SK-N-MC (cell line): ENCODE results near the gene FAM81A.
A peak's percentile ranks its signal among the peaks of the same experiment; 100 is the strongest.
"Not testable (repeated sequence)": the region's sequence is repeated elsewhere in the genome, so short reads cannot be mapped to it uniquely, and the experiment has no call there.

Source experiments
- DNase-seq: peaks from one replicate; pipeline ENCODE4 v3.0.0-alpha.2; 2011; ENCODE audit warnings: low read depth, low spot score
- H3K27ac ChIP-seq: fragments of 200-600 bp; sonication (generic); 2 replicates; pipeline ENCODE4 v1.5.1; 2016; ENCODE audit warnings: mixed run types
- H3K36me3 ChIP-seq: fragments of 200-600 bp; sonication (generic); 2 replicates; pipeline ENCODE4 v1.6.1; 2017; ENCODE audit warnings: antibody characterized with exemption, low read length, mixed read lengths; ENCODE audit not compliant: insufficient read depth
- H3K4me3 ChIP-seq: fragments of 200-600 bp; sonication (generic); 2 replicates; pipeline ENCODE4 v1.5.1; 2016
- H3K9ac ChIP-seq: fragments of 200-600 bp; sonication (generic); 2 replicates; pipeline ENCODE4 v1.8.0; 2017; ENCODE audit warnings: mixed run types, mixed read lengths; ENCODE audit not compliant: insufficient read length
- H3K9me3 ChIP-seq: fragments of 200-600 bp; sonication (generic); 2 replicates; pipeline ENCODE4 v1.6.1; 2017; ENCODE audit warnings: low read depth, mild to moderate bottlenecking, antibody characterized with exemption, low read length, moderate library complexity, mixed read lengths
- EZH2 ChIP-seq: fragments of 200-600 bp; sonication (generic); IDR thresholded peaks from one replicate; pipeline ENCODE4 v1.6.1; 2017; ENCODE audit warnings: antibody characterized with exemption
- FOXP2 ChIP-seq: optimal IDR thresholded peaks from 2 replicates; pipeline ENCODE3; 2011; ENCODE audit warnings: mild to moderate bottlenecking, moderate library complexity; ENCODE audit not compliant: insufficient read depth; ENCODE audit errors: extremely low read length, control extremely low read depth
- POLR2AphosphoS5 ChIP-seq: IDR thresholded peaks from 2 replicates; pipeline ENCODE4 v1.6.1; 2012; ENCODE audit warnings: mild to moderate bottlenecking, low read depth, low read length, borderline replicate concordance

FAM81A gene

GRCh38 chr15:59420986-59421618 is 16.9 kb upstream of the FAM81A start:
- H3K27ac ChIP-seq = no peak overlapping the region
- no peaks in the 10 kb centered on the region for H3K9me3 ChIP-seq
- no peaks in the 10 kb centered on the region for H3K36me3 ChIP-seq
- DNase-seq = no peak
- H3K4me3 ChIP-seq = no peak overlapping the region
- TF ChIP-seq POLR2AphosphoS5 = no peak
- TF ChIP-seq EZH2 = no peak
- no peak for TF ChIP-seq FOXP2
- no peak overlapping the region for H3K9ac ChIP-seq

GRCh38 chr15:59424616-59425015 is 13.4 kb upstream of the FAM81A start:
- Histone ChIP-seq H3K4me3 (no peak overlapping the region), H3K9me3 (no peaks in the 10 kb centered on the region), H3K27ac (no peak overlapping the region), H3K36me3 (no peaks in the 10 kb centered on the region), H3K9ac (no peak overlapping the region)
- no peak for DNase-seq
- TF ChIP-seq FOXP2 = no peak
- no peak for TF ChIP-seq POLR2AphosphoS5
- no peak for TF ChIP-seq EZH2

DNA sequence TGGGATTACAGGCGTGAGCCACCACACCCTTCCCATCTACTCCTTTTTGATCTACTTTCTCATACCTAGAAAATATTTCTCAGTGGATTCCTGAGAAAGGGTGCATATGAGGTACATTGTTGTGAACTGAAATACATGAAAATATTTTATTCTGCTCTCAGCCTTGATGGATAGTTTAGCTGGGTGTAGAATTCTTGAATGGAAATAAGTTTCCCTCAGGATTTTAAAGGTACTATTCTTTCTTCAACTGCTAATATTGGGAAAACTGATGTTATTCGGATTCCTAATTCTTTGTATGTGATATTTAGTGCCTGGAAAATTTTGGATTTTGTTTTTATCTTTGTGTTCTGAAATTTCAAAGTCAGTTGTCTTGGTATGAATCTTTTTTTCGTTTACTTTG is 9.1 kb upstream of the FAM81A start:
- H3K36me3 ChIP-seq, DNase-seq, H3K9me3 ChIP-seq, H3K27ac ChIP-seq, H3K9ac ChIP-seq, H3K4me3 ChIP-seq: not testable (repeated sequence)

- DNase-seq = no peak
- Histone ChIP-seq H3K4me3 (no peak overlapping the region), H3K27ac (no peak overlapping the region), H3K36me3 (no peaks in the 10 kb centered on the region), H3K9ac (no peak overlapping the region), H3K9me3 (no peaks in the 10 kb centered on the region)
- no peak for TF ChIP-seq POLR2AphosphoS5
- TF ChIP-seq EZH2 = no peak
- no peak for TF ChIP-seq FOXP2
These were observed 5.6 kb upstream of the FAM81A start for GRCh38 chr15:59432389-59432788.

GRCh38 chr15:59434481-59434880 is 3.5 kb upstream of the FAM81A start:
- TF ChIP-seq FOXP2 (no peak), POLR2AphosphoS5 (no peak), EZH2 (no peak)
- Histone ChIP-seq H3K9ac (no peak overlapping the region), H3K27ac (no peak overlapping the region), H3K36me3 (no peaks in the 10 kb centered on the region), H3K4me3 (no peak overlapping the region), H3K9me3 (no peaks in the 10 kb centered on the region)
- DNase-seq = no peak

DNA sequence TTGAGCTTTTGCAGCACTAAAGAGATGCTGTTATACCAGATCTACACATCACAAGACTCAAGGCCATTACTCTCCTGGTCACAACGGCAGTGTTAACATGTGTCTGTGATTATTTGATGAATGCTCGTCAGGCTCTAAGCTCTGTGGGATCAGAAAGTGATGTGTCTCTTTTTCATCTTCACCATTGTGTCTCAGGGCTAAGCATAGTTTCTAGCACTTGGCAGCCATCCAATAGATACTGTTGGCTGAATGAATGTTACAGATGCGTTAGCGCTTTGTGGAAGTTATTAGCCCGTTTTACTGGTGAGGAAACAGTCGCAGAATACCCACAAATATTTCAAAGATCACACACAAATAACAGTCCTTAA is 1.2 kb upstream of the FAM81A start:
- Histone ChIP-seq H3K9ac (no peak overlapping the region), H3K4me3 (no peak overlapping the region), H3K36me3 (no peaks in the 10 kb centered on the region), H3K9me3 (no peaks in the 10 kb centered on the region), H3K27ac (no peak overlapping the region)
- no peak for TF ChIP-seq POLR2AphosphoS5
- TF ChIP-seq FOXP2 = no peak
- TF ChIP-seq EZH2 = no peak
- DNase-seq = no peak

GRCh38 chr15:59437142-59437816 is 707 bp upstream of the FAM81A start:
- Histone ChIP-seq H3K4me3 (peak overlapping the region; percentile 66), H3K9ac (no peak overlapping the region), H3K36me3 (no peaks in the 10 kb centered on the region), H3K27ac (no peak overlapping the region), H3K9me3 (no peaks in the 10 kb centered on the region)
- TF ChIP-seq EZH2 = no peak
- no peak for TF ChIP-seq FOXP2
- TF ChIP-seq POLR2AphosphoS5 = no peak
- no peak for DNase-seq

DNA sequence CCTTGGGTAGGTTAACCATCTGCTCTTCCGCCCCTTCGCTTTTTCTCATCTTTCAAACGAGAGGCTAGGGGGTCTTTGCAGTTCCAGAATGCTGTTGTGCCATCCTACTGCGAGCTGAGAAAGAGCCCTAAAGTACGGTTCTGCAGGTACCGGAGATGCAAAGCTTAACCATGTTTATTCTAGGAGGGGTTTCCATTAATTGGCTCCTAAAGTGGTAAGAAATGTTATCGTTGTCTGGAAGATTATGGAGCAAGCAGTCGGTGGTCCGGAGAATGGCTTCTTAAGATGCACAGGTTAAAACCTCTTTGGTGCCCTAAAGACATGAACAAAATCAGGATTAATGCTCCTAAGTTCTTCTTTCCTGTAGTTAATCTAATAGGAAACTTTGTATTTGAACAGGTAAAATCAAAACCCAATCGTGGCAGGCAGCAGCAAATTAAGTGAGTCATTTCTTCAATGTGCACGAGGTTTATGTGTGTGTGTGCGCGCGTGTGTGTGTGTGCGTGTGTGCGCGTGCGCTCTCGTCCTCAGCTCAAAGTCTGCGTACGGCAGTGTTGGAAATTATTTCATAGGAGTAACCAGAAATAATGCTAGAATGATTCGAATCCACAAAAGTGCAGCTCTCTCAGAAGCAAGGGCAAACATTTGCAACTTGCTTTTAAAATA is 772 bp downstream of the FAM81A start:
- Histone ChIP-seq H3K36me3 (no peaks in the 10 kb centered on the region), H3K9ac (no peak overlapping the region), H3K27ac (no peak overlapping the region), H3K9me3 (no peaks in the 10 kb centered on the region), H3K4me3 (peak overlapping the region; percentile 36; the same call in 1 of the 2 replicates)
- DNase-seq = no peak
- TF ChIP-seq POLR2AphosphoS5 (no peak), EZH2 (no peak), FOXP2 (no peak)

GRCh38 chr15:59439576-59439975 is 1.6 kb downstream of the FAM81A start:
- Histone ChIP-seq H3K27ac (no peak overlapping the region), H3K4me3 (no peak overlapping the region), H3K9me3 (no peaks in the 10 kb centered on the region), H3K9ac (no peak overlapping the region), H3K36me3 (no peaks in the 10 kb centered on the region)
- TF ChIP-seq POLR2AphosphoS5 (no peak), FOXP2 (no peak), EZH2 (no peak)
- DNase-seq = no peak
